HG03064 (cell line): ENCODE measurements around the gene CLSTN2.

Experiments used
- ATAC-seq: cut with Tn5 transposase; IDR thresholded peaks from one replicate; pipeline ENCODE4 v1.9.1; 2021; ENCODE audit warnings: low read depth; ENCODE audit not compliant: unreplicated experiment

The CLSTN2 gene

DNA sequence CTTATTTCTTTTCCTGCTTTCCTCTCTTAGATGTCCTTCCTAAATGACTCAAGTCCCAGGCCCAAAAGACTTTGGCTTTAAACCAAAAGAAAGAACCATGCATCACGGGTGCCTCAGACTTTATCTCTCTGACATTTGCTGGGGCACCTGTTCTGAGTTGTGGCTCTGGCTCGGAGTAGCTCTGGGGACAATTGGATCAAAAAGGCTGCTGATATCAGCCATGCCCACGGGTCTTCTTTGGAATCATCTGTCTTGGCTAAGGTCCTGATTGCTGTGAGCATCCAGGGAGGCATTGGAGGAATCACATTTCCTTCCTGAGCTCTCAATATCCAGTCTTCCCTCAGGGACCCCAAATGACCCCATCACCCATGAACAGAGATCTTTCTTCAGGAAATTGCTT, 59.9 kb downstream of the CLSTN2 start:
- no peak for ATAC-seq

DNA sequence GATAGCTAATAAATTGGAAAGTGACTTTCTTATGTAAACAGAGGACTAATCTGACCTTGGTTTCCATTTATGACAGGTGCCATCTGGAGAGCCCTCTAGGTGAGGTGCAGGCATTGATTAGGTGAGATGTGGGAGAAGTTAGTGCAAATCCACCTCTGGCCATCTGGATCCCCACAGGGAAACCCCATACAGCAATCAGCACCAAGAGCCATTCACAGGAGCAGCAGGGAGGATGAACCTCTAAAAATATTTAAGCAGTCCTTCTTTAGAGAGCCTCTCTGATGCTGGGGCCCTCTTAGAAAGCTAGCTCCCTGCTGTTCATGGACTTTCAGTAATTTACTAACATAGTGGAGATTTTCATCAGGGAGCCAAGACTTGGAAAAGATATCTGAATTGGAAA, 69.3 kb downstream of the CLSTN2 start:
- ATAC-seq = no peak

DNA sequence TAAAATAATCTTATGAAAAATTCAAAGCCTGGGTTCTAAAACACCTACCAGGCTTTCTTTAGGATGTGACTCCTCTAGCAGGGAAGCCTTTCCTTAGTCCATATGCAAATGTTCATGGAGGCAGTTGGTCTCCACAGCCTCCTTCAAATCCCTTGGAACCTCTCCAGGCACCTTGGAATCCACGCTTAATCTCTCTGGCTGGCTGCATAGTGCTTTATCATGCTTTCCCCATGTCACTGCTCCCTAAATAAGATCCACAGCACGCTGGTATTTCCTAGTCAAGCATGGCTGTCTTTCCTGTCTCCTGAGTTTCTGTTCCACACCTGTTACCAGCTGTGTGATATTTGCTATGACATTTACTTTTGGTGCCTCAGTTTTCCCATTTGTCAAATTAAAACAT, 71.3 kb downstream of the CLSTN2 start:
- no peak for ATAC-seq

DNA sequence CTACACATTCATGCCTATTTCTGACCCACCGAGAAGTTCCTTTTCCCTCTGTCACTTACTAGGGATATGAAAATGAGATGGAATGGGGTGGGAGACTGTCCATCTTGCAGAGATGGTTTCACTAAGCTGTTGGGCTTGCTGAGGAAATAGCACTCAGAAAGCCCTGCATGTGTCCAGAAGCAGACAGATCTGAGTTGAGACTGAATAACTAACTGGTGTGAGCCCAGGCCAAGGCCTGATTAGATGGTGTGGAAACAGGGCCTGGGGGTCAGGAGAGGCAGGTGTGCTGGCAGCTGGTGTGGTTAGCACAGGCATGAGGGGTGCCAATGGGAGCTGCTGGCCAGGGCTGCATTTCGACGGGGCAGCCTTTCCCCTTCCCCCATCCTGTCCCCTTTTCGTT, 72.1 kb downstream of the CLSTN2 start:
- no peak for ATAC-seq

DNA sequence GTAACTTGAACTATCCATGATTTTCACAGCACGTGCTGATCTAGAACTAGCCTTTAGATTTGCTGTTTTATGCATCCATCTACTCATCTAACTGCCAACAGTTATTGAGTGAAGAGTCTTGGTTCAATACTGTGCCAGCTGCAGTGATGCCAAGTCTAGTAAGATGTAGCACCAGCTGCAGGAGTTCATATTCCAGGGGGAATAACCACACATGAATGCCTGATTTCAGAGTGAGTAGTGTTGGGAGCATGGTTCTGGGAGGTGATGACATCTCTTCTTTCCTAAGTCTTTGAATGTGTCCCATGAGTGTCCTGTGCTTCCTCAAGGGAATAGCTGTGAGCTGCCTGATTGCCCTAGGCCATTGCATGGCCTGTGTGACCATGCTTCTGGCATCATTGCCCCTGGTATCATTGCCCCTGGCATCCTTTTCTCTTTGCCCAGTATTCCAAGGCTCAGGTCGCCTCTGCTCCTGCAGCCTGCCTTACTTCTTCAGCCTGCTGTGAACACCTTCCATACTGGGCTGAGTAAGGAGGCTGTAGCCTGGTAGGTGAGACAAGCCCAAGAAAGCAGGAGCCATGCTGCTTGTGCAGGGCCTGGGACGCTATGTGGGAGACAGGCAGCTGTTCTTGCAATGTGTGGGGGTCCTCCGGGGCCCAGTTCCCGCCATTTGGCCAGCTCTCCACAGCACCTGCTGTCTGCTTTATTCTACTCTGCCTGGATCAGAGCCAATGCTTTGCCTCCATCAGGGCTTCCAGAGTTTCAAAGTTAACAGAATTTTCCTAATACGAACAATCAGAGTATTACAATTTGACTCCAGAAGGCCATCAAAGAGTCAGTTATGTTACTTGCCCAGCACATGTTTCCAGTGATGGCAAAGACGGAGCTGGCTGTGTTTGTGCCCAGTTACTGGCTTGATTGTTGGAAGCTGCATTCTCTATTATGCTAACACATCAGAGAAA, 73.2 kb downstream of the CLSTN2 start:
- ATAC-seq = no peak

DNA sequence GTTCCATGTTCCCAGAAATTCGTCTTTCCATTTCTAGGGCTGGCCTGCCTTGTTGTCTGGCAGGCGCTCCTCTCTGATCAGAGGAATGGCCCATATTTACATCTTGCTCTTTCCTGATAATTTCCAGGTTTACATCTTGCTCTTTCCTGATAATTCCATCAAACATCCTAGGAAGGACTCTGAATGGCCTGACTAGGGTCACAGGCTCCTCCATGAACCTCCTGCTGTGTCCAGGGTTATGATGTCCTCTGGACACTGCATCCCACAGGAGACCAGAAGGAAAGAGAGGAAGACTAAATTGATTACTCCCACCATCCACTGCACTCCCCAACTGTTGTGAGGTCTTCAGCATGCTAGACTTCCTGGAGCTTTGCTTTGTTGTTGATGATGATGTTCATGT, 75.4 kb downstream of the CLSTN2 start:
- ATAC-seq = no peak

DNA sequence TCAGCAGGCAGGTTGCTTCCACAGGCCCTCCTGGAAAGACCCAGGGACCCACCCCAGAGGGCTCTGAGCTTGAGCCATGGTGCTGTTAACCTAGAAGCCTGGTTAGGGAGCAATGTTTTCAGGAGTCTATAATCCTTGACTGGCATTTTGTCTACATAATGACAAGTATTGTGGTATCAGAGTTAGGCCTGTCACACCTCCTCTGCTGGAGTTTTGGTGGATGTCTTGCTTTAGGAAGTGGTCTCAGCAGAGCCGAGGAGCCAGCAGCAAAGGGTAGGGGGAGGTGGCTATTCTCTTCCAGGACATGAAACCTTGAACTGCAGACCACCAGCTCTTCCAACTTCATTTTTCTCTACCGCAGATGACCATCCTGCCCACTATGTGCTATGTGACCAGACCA, 76.1 kb downstream of the CLSTN2 start:
- ATAC-seq = no peak

DNA sequence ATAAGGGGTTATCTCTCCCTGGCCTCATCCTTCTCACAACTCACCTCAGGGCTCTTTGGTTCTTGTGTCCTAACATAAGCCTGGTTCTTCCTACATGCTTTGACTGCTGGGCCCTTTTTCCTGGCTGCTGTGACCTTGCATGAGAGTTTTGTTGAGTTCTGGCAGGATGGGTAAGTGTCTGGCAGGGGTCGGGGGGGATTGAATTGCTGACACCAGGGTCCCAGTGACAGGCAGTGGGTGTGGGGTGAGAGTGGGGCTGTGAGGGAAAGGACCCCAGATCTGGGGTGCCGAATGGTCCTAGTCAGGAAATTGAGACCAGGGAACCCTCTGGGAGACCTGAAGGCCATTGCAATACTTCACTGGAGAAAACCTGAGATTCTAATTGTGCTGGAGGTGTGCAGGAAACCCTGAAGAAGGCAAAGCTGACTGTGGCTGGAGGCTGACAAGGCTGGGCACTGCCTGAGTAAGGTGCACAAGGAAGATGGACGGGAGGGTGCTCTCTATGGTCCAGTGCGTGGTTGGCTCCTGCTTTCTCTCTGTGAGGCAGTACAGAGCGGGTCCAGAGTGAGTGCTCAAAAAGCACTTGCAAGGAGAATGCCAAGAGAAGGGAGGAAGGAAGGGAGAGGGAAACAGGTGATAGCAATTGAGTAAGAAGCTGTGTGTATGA, 76.8 kb downstream of the CLSTN2 start:
- ATAC-seq = no peak

DNA sequence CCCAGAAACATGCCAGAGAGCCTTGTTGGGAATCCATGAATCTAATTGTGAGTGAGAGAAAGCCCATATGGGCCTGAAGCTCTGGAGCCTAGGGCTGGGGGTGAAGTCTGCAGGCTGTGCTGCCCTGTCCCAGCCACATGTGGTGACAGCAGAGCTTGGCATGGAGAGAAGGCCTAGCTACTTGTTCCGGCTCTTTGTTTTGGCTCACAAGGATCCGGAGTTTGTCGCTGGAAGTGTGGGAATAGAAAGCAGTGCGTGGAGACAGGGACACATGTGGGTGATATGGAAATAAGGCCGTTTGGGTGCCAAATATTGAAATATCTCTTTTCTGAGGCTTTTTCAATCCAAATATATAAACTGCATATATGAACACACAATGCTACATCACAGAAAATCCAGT, 78.2 kb downstream of the CLSTN2 start:
- ATAC-seq = no peak

DNA sequence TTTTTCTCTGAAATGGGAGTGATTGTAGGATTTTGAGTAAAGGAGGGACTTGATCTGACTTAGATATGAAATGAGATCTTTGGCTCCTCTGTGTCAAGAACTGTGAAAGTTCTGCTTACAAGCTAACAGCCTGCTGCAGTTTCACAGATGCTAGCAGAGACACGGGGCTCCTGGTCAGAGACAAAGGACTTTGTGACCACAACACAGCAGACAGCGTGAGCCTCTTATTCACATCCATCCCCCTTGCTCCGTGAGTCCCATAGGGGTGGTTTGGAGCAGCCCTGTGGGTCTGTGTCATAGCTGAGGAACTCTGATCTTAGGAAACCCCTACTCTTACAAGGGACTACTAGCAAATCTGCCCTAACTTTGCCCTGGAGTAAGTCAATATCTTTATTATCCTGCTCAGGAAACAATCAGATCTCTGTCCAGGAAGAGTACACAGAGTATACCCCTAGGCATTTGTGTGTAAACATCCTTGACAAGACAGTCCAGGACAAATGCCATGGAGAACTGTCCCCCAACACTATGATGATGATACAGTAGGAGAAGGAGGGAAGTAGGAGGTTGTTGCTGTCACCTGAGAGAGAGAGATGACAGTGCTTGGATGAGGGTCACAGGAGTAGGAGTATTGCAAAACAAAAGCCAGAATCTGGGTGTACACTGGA, 80.0 kb downstream of the CLSTN2 start:
- ATAC-seq = no peak

DNA sequence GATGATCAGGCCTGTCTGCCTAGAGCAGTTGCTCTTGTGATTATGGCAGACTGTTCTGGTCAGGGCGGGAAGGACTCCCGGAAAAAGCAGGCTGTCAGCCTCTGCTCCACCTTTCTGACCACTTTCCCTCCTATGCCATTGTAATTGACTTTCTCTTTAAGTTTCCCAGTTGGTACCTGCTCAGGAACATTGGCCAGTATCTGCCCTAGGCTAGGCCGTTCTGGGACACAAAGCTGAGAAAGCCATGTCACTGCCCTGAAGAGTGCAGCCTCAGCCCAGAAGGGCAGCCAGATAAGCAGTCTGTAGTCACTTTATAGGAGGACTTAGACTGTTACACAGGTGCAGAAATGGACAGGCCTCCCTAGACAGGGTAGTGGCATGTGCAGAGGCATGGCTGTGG, 80.8 kb downstream of the CLSTN2 start:
- ATAC-seq = no peak

DNA sequence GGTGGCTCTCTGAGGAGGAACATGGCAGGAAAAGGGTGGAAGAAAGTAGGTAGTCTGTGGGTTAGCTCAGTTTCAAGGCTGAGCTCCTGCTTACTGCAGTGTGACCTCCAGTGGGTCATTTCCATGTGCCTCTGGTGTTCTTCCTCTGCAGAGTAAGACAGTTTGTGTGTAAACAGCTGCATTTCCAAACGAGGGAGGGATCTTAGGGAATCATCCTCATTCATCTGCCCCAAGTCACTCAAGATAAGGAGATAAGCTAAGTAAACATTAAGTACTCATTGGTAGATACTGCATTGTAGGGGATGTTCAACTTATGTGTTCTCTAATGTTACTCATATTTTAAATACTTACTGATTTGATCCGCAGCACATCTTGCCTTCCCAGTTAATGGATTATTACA, 83.6 kb downstream of the CLSTN2 start:
- no peak for ATAC-seq

DNA sequence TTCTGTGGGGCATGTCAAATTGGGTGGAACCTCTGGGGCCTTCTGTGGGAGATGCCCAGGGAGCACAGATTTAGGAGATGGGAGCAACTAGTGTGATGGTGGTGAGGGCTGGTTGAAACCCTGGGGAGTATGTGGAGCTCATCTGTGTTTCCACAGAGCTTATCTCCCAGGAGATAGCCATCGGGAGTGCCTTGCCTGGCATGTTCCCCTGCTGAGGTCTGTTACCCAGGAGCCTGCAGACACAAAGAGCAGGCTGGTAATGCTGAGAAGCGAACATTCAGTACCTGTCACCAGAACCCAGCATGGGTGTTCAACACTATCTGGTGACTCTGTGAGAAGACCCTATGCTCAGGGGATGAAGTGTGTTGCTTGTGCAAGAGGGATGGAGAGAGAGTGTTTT, 85.0 kb downstream of the CLSTN2 start:
- ATAC-seq = no peak

DNA sequence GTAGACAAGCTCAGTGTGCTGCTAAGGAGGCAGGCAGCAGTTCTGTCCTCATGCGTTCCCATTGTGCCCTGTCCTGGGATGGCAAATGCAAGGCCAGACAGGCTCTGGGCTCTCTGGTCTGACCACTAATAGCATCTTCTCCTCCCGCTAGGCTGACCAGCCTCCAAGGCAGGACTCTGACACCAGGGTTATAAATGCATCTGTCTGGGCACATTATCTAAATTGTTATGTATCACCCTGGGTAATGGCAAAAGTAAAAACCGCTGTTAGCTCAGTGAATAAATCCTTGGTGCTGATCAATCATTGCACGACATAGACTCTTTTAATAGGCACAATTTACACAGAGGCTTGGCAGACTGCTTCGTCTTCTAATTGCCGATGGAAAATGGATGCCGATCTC, 85.6 kb downstream of the CLSTN2 start:
- ATAC-seq = no peak

DNA sequence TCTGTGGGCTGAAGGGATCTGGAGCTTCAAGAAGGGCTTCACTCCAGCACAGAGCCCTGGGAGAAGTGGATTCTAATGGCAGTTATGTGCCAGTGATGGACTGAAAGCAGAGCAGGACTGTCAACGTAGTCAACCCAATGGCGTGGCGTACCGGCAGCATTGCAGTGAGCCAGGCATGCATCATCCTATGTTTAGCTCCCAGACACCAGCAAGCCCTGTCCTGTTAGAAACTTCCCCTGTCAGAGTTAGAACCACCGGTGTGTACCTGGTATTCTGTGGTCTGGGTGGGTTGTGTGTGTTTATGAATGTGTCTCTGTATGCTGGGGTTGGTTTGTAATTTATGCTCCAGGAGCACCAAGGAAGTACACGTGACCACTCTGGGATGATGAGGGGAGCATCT, 86.3 kb downstream of the CLSTN2 start:
- ATAC-seq = no peak

DNA sequence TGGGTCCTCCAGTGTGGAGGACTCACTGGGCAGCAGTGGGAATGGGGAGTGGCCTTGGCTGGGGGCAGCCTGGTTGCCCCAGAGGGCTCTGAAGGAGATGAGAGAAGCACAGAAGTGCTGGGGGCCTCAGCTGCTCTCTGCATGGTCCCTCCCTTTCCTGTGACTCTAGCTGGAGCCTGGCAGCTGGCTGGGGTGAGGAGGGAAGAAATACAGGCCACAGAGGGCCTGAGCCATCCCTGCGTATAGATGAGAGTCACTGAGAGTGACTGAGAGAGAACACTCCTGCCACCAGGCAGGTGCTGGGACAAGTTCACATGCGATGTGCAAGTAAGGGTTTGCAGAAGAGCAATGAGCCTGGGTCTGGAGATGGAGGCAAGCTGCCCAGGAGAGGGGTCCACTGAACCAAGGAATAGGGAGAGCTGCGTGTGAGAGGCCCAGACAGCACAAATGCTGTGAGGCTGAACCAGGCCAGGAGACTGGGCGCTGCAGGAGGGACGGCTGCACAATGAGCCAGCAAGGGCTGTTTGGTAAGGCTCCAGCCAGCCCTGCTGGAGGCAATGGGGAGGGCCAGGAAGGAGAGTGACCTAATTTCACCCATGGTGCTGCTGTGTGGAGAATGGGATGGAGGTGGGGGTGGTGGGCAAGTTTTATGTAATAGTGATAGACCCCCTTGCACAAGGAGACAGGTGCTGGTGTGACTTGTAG, 87.2 kb downstream of the CLSTN2 start:
- no peak for ATAC-seq

DNA sequence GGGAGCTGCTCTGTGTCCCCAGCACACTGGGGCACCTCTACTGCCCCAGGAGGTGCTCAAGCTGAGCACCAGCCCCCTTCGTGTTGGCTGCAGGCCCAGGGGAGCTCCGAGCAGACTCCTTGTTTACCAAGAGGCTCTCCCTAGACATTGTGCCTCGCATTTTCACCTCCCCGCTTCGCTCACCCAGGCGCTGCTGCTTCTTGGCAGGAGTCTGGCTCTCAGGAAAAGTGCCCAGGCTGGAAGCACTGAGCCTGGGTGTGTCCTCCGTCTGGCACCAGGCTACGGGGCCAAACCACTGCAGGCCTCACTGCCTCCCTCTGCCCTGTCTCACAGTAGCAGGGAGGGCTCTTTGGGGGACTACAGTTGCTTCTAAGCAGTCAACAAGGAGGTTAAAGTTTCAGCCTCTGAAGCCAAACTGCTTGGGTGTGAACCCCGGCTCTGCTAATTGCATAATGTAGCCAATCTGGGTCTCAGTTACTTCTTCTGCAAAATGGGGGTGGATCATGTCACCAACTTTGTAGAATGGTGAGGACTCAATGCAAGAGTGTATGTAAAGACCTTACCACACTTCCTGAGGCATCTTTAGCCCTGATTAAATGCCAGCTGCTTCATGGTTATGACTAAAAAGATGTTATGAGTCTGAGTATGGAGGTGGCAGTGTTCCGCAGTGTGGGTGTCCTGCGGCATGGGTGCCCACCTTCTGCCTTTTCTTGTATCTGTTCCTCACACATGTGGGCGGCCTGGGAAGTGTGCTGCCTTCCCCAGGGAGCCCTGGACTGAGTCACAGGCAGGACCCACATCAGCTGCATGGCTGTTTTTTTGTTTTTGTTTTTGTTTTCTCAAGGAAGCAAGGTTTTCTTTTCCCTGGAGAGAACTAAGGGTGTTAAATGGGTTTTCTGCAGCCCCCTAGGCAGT, 88.9 kb downstream of the CLSTN2 start:
- ATAC-seq = no peak

DNA sequence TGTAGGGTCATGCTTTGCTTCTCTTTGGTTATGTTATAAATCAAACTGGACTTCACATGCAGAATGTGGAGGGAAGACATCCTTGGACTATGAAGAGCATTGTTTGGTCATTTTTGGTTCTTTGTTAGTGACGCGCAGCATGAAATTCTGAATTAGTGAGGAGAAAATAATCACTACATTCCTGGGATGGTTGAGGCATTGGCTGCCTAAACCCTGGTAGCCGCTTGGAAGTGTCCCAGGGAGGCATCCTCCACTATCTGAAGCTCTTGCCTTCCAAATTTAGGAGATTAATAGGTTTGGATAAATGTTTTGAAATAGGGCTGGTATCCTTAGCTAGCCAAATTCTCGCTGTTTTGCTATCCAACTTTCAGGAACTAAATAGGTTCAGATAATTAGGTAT, 96.2 kb downstream of the CLSTN2 start:
- ATAC-seq = no peak

DNA sequence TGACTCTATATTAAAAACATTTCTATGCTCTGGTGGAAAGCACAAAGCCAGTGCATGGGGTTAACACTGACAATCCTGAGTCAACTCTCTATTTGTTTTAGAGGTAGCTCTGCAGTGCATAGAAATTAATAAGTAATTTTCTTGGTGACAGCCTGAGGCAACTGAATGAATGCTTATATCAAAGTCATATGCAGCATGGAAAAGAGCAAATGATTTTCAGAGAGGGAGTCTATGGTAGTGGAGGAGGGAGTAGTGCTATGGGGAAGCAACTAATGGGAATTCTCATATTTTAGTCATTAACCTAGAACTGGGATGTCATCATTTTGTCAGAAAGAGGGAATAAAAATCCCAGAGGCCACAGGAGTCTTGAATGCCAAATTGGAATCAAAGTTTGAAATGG, 99.1 kb downstream of the CLSTN2 start:
- no peak for ATAC-seq

DNA sequence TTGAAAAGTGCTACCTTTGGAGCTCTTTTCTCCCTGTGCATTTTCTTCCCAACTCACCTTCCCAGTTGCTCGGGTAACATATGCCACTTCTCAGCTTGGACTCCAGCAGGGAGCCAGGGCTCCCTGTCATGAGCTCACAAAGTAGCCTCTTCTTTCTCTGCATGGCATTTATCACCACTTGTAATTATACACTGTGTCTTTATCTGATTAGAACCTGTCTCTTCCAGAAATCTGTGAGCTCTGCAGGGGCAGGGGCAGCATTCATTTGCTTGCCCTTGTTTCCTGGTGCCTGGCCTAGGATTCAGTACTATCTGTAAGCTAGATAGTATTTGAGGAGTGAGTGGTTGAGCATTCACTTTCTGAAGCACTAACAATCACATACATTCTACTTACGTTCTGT, 100.9 kb downstream of the CLSTN2 start:
- ATAC-seq = no peak
